Type B pancreatic cell (in vitro differentiated cells): ENCODE measurements around the gene VIPR2. TPM values are rescaled to one million over a fixed set of nuclear protein-coding genes. Genes with fewer than 3 reads are reported as not detected.
A peak's percentile ranks its signal among the peaks of the same experiment; 100 is the strongest.
"Not testable (repeated sequence)": the region's sequence is repeated elsewhere in the genome, so short reads cannot be mapped to it uniquely, and the experiment has no call there.

ENCODE experiments used
- DNase-seq: peaks from one replicate; pipeline ENCODE4 v3.0.0; 2021; ENCODE audit warnings: mixed read lengths; ENCODE audit not compliant: unreplicated experiment; ENCODE audit errors: extremely low spot score
- H3K27ac Mint-ChIP-seq: 2 replicates; pipeline ENCODE4 v1.8.0; 2021; ENCODE audit warnings: mild to moderate bottlenecking, mixed read lengths
- H3K27me3 Mint-ChIP-seq: 2 replicates; pipeline ENCODE4 v1.8.0; 2021; ENCODE audit warnings: mixed read lengths
- H3K36me3 Mint-ChIP-seq: 2 replicates; pipeline ENCODE4 v1.8.0; 2021; ENCODE audit warnings: mixed read lengths
- H3K4me1 Mint-ChIP-seq: one replicate; pipeline ENCODE4 v1.8.0; 2021; ENCODE audit warnings: mixed read lengths; ENCODE audit not compliant: unreplicated experiment
- H3K4me3 Mint-ChIP-seq: 2 replicates; pipeline ENCODE4 v1.8.0; 2021; ENCODE audit warnings: mild to moderate bottlenecking, mixed read lengths
- H3K9me3 Mint-ChIP-seq: 2 replicates; pipeline ENCODE4 v1.8.0; 2021; ENCODE audit warnings: mixed read lengths
- total RNA-seq: library from RNA; stranded (reverse); gene quantifications from 2 replicates; pipeline ENCODE4 v1.2.1, GENCODE V29; 2021; ENCODE audit warnings: low replicate concordance
- TF ChIP-seq, protein P1 (sequence below): fragments of 200-600 bp; sonication (generic); conservative IDR thresholded peaks from 2 replicates; pipeline ENCODE4 v1.5.0; 2021; ENCODE audit warnings: antibody characterized with exemption, mild to moderate bottlenecking

Gene VIPR2
- total RNA-seq, 1 donor from 2014 or later = 0.31 TPM

DNA sequence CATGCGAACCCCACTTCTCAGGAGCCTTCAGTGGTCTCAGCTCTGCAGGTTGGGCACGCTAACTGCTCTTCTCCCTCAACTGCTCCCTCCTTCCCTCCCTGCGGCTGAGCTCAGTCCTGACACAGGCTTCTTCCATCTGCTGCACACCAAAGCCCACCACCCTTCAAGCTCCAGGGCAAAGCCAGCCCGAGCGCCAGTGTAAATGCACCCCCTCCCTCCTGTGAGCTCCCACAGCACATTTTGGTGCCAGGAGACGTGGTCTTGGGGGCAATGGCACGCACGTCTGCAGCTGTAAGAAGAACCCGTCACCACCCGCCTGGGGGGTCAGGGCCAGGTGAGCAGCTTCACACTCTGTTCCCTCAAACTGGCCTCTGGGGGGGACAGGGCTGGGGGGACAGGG lies 15.9 kb downstream of the VIPR2 start:
- Mint-ChIP-seq H3K4me1 (no peaks in the 10 kb centered on the region), H3K36me3 (no peaks in the 10 kb centered on the region), H3K27ac (no peak overlapping the region), H3K9me3 (no peaks in the 10 kb centered on the region), H3K27me3 (peaks cover 28% of the 10 kb centered on the region), H3K4me3 (no peak overlapping the region)
- TF ChIP-seq, protein P1, sequence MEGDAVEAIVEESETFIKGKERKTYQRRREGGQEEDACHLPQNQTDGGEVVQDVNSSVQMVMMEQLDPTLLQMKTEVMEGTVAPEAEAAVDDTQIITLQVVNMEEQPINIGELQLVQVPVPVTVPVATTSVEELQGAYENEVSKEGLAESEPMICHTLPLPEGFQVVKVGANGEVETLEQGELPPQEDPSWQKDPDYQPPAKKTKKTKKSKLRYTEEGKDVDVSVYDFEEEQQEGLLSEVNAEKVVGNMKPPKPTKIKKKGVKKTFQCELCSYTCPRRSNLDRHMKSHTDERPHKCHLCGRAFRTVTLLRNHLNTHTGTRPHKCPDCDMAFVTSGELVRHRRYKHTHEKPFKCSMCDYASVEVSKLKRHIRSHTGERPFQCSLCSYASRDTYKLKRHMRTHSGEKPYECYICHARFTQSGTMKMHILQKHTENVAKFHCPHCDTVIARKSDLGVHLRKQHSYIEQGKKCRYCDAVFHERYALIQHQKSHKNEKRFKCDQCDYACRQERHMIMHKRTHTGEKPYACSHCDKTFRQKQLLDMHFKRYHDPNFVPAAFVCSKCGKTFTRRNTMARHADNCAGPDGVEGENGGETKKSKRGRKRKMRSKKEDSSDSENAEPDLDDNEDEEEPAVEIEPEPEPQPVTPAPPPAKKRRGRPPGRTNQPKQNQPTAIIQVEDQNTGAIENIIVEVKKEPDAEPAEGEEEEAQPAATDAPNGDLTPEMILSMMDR = no peak
- DNase-seq = peak; percentile 42

GRCh38 chr7:159127691-159128642 lies 16.7 kb downstream of the VIPR2 start:
- TF ChIP-seq, protein P1 = no peak
- Mint-ChIP-seq H3K4me3 (no peak overlapping the region), H3K27me3 (peaks cover 28% of the 10 kb centered on the region), H3K4me1 (no peaks in the 10 kb centered on the region), H3K36me3 (no peaks in the 10 kb centered on the region), H3K27ac (no peak overlapping the region), H3K9me3 (no peaks in the 10 kb centered on the region)
- DNase-seq = peak; percentile 51

GRCh38 chr7:159126311-159127260 lies 18.1 kb downstream of the VIPR2 start:
- Mint-ChIP-seq H3K36me3 (no peaks in the 10 kb centered on the region), H3K27ac (no peak overlapping the region), H3K27me3 (peaks cover 30% of the 10 kb centered on the region), H3K4me3 (no peak overlapping the region), H3K9me3 (no peaks in the 10 kb centered on the region), H3K4me1 (no peaks in the 10 kb centered on the region)
- peak; percentile 40 for DNase-seq
- TF ChIP-seq, protein P1 = no peak

- no peak overlapping the region for H3K27ac Mint-ChIP-seq
- no peaks in the 10 kb centered on the region for H3K4me1 Mint-ChIP-seq
- no peaks in the 10 kb centered on the region for H3K36me3 Mint-ChIP-seq
- peaks cover 27% of the 10 kb centered on the region for H3K27me3 Mint-ChIP-seq
- TF ChIP-seq, protein P1 = no peak
- no peak overlapping the region for H3K4me3 Mint-ChIP-seq
- no peak for DNase-seq
- no peaks in the 10 kb centered on the region for H3K9me3 Mint-ChIP-seq
These were observed 18.8 kb downstream of the VIPR2 start for GRCh38 chr7:159125955-159126270.

GRCh38 chr7:159125104-159125954 lies 19.3 kb downstream of the VIPR2 start:
- H3K36me3 Mint-ChIP-seq = no peaks in the 10 kb centered on the region
- DNase-seq = no peak
- H3K27ac Mint-ChIP-seq = no peak overlapping the region
- peaks cover 27% of the 10 kb centered on the region for H3K27me3 Mint-ChIP-seq
- no peak overlapping the region for H3K4me3 Mint-ChIP-seq
- TF ChIP-seq, protein P1 = no peak
- H3K9me3 Mint-ChIP-seq = no peaks in the 10 kb centered on the region
- no peaks in the 10 kb centered on the region for H3K4me1 Mint-ChIP-seq

GRCh38 chr7:159123793-159124192 lies 20.9 kb downstream of the VIPR2 start:
- not testable (repeated sequence) for H3K27ac Mint-ChIP-seq, H3K4me3 Mint-ChIP-seq, DNase-seq, H3K4me1 Mint-ChIP-seq, H3K36me3 Mint-ChIP-seq, H3K9me3 Mint-ChIP-seq
- H3K27me3 Mint-ChIP-seq = peaks cover 27% of the 10 kb centered on the region

- H3K9me3 Mint-ChIP-seq, DNase-seq, H3K4me1 Mint-ChIP-seq, H3K27ac Mint-ChIP-seq, H3K36me3 Mint-ChIP-seq, H3K4me3 Mint-ChIP-seq: not testable (repeated sequence)
- H3K27me3 Mint-ChIP-seq = peaks cover 29% of the 10 kb centered on the region
These were observed 21.4 kb downstream of the VIPR2 start for GRCh38 chr7:159123294-159123693.
